Retina (tissue), 1 donor: ENCODE measurements around the gene SMOC1.
A peak's percentile ranks its signal among the peaks of the same experiment; 100 is the strongest.

ENCODE experiments used
- DNase-seq: peaks from one replicate; pipeline ENCODE4 v3.0.0-alpha.2; 2016

SMOC1 gene

DNA sequence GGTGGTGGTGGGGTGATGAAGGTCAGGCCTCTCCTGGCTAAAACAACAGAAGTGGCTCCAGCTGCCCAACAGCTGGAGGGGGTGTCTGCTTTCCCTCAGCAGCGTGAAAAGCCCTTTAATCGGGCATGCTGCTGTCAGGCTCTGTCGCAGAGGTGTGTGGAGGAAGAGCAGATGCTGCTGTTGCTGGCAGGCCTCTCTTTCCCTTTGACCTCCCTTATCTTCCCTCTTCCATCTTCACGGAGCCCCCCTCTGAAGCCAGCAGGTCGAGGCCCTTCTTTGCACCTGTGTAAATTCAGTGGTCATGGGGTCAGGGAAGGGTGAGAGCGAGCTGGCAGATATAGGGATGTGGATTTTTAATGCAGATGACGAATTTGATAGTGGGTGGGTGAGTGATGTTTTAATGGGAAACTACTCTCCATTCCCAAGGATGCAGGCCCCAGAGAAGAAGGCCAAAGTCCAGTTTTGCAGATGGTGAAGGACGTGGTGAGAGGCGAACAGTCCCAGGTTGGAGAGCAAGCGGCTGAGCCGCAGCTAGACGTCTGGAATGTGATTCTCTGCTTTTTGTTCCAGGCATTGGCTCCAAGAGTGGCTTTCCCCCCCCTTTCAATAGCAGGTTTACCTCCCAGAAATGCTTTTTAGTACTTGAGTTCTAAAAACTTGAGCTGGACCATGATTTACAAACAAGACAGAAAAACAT is 64.0 kb downstream of the SMOC1 start:
- no peak for DNase-seq

DNA sequence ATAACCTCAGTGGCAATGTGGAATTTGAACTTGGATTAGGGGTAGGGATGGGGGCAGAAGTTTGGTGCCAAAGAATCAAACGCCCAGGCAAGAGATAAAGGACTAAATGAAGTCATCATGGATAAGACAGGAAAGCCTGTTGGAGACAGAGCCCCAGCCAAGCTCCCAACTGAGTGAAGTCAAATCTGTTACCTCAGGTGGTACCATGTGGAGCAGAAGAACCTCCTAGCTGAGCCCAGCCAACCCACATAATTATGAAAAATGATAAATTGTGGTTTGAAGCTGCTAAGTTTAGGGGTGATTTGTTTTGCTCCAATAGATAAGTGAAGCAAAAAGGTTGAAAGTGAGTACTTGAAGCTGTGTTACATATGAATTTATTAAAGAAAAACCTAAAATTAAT is 66.1 kb downstream of the SMOC1 start:
- DNase-seq, result no peak

DNA sequence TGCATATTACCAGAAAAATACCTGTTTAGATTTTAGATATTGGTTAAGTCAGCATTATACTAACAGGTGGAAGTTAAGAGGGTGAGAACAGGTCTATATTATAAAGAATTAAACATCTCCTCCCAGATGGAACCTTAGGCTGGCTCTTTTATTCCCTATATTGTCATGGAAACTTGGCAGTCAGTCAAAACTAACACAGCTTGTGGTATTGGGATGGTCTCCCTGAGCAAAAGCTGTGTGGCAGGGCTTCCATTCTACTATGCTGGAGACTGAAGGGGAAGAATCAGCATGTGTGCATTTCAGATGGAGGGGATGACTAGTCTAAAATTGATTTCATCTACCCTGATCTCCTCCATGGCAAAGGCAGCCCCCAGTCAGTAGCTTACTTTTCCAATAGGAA is 66.7 kb downstream of the SMOC1 start:
- no peak for DNase-seq

DNA sequence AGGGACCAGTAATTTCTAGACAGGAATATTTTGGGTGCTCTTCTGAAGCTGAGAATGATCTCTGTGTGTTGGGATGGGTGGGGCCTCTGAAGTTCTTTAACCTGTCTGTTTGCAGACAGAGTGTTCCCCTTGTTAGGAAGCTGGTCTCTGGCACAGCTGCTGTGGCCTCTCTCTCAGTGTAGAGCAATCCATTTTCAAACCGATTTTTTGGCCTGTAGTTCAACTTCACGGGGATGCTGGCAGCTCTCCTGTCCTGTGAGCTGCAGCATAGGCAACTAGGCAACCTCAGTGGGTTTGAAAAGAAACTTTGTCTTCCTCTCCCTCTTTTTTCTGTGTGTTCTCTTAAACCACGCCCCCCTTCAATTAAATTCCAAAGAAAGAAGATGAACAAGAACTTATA is 69.1 kb downstream of the SMOC1 start:
- DNase-seq, result no peak

DNA sequence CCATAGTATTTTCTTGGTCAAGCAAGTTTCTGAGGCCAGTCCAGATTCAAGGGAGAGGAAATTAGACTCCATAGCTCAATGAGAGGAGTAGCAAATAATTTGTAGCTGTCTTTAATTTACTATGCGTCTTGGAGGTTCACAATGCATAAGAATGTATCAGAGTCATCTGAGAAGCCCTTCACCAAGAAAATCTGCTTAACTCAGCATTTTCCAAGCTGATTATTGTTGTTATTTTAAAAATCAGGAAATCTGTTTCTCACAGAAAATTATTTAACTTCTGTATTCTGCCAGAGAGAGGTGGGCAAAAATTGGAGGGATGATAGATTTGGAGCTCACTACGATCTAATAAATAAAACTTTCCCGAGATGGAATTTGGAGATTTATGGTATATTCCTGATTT is 72.0 kb downstream of the SMOC1 start:
- DNase-seq, result no peak

DNA sequence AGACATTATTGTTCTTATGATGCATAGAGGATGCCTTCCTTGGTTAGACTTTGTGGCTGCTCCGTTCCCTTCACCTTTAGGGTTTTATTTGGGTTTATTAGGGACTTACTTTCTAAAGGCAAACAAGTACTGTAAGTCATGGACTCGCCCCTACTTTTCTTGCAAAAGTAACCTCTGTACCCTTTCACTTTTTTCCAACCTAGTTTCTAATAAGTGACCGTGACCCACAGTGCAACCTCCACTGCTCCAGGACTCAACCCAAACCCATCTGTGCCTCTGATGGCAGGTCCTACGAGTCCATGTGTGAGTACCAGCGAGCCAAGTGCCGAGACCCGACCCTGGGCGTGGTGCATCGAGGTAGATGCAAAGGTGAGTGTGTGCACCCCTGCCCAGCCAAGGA is 72.7 kb downstream of the SMOC1 start:
- DNase-seq, result no peak

DNA sequence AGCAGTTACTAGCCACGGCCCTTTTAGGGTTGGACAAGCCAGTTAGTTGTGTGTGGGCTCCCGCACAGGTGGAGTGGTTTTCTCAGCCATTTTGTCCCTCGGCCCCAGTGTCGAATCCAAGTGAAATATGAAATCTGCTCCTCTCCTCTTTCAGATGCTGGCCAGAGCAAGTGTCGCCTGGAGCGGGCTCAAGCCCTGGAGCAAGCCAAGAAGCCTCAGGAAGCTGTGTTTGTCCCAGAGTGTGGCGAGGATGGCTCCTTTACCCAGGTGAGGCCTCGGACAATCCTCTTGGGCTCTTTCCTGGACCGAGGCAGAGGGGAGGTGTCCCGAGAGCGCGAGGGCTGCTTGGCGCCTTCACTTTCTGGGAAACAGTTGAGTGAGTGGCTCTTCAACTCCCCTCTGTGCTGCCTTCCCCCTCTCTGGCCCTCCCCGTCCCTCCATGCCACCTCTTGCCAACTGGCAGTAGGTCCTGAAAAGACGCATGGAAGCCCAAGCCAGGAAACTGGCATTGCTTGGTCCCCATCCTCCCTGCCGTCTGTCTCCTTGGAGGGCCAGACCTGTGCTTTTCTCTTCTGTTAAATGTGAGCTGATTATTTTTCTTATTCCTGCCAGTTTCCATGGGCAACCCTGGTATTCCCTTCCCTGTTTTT is 74.2 kb downstream of the SMOC1 start:
- no peak for DNase-seq

DNA sequence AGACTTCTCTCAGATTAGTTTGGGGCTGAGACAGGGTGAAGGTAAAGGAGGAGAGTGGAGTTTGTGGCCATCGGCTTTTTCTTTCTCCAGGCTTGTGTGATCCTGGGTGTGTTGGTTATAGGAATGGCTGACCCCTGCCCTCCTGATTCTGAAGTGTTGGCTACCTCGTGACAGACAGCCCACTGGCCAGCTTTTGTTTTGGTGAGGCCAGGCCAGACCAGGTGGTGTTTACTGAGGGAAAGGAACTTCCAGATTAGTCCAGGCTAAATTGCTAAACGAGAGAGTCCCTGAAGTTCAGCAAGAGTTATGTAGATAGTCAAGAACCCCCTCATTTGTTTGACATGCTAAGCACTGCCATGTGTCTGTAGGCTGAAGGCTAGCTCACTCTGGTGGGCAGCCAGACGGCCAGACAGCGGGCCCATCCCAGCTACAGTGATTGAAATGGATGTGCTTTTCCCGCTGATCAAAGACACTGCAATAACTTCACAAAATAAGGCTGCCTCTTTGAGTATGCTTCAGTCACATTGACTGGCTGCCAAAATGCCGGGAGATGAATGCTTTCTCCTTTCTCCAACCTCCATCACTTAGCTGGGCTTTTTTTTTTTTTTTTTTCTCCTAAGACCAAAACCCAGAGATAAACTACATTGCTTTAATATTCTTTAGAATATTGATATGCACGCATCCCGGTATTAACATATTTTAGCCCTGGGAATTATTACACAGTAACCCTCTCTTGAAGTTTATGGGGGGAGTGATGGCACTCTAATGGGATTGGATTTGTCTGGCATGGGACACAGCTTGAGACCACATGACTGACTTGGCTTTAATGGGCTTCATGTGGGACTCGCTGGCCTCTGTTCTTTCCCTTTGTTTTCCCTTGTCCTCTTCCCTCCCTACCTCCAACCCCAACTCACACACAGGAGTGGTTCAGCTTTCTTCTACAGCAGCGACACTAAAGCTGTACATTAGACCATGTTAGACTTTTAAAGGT is 76.9 kb downstream of the SMOC1 start:
- DNase-seq, result no peak

DNA sequence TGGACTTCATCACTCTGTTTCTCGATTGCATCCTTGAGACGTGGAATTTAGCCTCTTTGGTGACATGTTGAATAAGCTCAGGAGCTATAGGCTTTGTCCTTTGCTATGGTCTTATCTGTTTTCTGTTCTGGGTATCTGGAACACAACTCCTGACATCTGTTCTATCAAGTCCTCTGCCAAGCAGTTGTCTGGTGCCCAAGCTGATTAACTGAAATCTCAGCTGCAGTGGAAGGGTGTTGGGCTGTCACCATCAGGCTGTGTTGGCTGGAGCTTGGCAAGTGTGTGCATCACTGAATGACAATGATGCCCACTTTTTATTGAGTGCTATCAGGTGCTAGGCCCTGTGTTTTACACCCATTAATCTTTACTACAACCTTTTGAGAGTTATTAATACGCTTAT is 77.8 kb downstream of the SMOC1 start:
- DNase-seq, result no peak

DNA sequence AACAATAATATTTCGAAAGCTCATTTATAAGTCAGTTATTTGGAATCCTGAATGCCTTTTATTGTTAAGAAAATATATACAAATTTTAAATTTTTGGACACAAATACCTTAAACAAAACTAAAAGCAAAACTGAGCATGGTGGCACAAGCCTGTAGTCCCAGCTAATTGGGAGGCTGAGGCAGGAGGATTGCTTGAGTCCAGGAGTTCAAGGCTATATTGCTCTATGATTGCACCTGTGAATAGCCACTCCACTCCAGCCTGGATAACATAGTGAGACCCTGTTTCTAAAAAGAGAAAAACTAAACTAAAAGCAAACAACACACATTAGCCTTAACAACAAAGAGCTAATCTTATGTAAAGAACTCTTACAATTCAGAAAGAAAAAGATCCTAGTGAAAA is 78.8 kb downstream of the SMOC1 start:
- DNase-seq, result no peak

DNA sequence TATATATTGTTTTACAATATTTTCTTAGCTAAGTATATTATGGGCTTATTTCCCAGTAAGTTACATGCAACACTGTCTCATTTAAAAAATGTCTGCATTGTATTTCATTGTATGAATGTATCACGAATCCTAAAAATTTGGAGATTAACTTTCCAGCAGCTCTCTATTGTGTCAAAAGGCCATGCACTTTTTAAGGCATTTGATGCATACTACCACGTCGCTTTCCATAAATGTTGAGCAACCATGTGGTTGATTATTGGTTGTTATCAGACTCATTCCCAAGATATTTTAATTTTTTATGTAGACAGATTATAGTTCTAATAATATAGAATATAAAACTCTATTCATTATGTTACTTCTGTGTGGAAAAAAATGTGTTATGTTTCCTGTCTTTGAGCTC is 79.9 kb downstream of the SMOC1 start:
- DNase-seq, result no peak

DNA sequence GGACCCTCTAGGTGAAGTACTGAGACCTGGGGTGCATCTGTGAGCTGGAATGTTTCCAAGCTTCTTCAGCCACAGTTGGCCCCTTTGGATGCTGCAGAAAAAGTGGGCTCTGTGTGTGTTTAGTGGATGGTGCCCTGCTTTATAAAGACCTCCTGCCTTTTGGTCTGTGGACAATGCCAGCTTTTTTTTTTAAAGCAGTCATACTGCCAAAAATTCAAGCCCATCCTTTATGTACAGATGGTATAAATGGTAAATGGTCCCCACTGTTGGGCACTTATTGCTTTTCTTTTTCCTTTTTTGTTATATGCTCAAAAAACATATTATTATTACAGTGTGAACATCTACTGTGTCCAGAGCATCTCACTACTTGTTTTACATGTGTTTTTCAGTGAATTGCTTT is 81.1 kb downstream of the SMOC1 start:
- no peak for DNase-seq

DNA sequence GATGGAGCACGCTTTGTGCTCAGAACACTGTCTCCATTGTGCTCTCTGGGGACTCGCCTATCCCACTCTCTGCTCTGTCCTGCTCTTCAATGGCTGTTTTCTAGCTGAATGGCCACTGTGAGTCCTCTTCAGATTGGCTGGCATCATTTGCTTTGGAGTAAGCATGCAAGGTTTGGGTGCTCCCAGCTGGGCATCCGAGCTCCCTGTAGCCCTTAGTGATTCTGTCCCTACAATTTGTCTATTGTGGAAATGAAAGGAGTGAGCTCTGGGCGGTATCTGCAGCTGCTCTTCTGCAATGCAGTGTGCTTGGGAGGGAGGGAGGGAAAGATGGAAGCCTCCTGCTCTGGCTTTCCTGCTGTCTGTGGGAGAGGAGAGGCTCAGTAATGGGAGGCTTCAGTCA is 84.8 kb downstream of the SMOC1 start:
- DNase-seq, result peak; percentile 10

DNA sequence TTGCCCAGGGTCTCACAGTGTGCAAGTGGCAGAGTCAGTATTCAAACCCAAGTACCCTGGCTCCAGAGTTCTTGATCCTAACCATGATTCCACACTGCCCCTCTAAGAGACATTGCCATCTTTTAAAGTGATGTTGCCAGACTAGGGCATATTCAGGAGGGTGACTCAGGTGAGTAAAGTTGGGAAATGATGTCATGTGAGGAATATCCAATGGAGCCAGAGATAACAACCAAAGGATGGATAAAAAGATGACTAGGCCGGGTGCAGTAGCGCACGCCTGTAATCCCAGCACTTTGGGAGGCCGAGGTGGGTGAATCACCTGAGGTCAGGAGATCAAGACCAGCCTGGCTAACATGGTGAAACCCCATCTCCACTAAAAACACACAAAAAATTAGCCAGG is 85.6 kb downstream of the SMOC1 start:
- DNase-seq, result no peak

DNA sequence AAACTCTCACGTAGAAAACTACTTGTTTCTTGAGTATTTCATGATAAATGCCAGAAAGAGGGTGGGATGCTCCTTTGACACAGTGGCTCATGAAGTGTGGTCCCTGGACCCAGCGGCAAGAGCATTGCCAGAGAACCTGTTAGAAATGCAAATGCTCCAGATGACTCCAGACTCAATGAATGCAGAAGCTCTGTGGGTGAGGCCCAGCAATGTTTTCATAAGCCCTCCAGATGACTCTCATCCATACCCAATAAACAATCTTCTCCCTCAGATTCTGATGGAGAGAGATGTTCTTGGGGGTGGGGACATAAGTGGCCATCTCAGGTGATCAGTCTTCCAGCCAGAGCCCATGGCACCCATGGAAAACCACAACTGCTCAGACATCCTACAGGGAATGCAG is 88.9 kb downstream of the SMOC1 start:
- DNase-seq, result no peak

DNA sequence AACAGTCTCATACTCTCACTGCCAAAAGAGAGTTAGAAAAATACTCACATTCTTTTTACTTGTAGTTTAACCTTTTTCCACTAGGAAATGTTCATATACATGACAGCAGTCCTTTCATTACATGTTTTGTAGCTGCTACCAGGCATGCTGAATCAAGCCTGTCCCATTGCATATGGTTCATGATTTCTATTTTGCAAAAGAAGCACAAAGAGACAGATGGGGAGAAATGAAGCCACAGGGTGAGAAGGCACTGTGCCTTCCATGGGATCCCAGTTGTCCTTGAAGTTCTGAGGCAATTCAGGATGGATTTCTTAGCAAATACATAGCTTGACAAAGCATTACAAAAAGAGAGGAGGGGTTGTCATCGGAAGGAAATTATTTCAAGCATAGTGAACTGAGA is 89.5 kb downstream of the SMOC1 start:
- DNase-seq, result no peak

DNA sequence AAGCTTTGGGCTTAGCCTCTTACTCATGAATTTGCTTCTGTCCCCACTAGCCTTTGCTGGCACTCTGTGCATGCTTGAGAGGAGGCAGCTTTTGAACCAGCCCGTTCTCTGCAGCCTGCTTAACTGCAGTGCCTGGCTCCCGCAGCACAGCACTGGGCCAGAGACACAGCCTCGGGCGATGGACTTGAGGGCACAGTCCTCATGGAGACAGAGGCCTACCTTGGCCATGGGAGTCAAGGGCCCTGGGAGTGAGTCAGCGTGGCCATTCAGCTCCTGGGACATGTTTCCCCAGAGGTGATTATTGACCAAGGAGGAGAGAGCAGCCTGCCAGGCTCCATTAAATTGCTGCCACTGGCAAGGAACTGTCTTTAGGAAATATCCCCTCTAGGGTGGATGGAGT is 93.5 kb downstream of the SMOC1 start:
- DNase-seq, result no peak

DNA sequence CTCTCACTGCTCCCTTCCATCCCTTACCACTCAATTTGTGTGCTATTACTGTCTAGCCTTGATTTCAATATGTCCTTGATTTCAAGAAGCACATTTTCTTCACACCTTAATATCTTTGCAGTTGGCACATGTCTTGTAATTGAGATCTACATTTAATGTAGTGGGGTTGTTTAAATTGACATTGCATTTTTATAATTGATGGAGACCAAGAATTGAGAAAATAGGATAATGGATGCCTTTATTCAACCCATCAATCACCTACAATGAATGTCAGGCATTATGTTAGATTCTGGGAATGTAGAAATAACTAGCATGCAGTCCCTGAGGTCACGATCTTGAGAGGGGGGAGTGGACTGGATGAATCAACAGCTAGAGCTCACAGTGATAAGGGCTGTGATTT is 94.6 kb downstream of the SMOC1 start:
- DNase-seq, result no peak

DNA sequence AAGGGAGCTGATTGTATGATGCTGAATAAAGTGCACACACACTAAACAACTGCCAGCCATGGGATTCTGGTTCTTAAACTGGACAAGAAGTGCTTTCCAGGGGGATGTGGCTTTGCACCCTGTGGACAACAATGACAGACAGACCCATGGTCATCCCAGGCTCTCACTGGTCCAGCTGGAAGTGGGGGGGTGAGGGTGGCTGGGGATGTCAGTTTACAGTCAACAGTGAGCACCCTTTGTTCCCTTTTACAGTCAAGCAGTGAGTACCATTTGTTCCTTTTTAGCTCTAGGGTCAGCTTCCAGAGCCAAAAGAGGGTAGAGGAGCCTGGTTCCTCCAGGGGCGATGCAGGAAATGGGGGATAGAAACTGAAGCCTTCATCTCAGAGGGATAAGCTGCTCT is 100.7 kb downstream of the SMOC1 start:
- no peak for DNase-seq

DNA sequence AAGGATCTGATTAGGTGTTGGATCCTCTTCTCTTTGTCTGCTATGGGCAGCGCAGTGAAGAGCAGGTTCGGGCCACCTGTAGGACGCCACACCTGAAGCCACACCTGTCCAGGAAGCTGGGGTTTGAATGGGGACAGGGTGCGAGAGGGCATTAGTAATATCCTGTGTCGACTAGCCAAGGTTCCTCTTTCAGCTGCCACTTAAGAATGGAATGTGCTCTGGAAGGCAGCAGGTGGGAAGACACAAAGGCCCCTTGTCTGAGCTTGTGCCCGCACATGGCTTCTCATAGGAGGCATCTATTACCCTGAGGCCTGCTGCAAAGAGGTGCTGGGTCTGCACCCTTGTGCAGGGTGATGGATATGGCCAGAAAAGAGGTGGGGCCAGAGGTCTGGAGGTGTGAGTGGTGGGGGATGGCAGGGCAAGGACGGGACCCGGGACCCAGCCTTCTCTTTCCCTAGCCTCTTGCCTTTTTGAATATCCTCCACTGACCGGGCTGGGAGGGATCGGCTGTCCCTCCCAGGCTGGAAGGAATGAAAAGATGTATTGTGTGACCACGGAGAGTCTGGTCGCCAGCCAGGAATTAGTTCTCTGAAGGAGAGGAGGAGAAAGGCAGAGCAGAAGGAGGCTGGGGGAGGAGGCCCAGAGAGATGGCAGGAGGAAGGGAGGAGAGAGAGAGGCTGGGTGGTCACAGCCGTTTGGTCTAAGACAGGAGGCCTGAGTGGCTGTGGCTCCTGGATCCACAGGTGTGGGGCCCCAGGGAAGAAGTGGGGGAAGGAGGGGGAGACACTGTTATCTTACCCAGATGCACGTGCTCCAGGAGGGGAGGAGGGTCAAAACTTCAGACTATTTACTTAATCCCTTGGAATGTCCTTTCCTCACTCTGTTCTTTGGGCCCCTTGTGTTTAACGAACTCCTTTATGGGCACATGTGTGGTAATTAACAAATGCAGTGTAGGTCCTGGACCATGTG is 101.5 kb downstream of the SMOC1 start:
- no peak for DNase-seq

DNA sequence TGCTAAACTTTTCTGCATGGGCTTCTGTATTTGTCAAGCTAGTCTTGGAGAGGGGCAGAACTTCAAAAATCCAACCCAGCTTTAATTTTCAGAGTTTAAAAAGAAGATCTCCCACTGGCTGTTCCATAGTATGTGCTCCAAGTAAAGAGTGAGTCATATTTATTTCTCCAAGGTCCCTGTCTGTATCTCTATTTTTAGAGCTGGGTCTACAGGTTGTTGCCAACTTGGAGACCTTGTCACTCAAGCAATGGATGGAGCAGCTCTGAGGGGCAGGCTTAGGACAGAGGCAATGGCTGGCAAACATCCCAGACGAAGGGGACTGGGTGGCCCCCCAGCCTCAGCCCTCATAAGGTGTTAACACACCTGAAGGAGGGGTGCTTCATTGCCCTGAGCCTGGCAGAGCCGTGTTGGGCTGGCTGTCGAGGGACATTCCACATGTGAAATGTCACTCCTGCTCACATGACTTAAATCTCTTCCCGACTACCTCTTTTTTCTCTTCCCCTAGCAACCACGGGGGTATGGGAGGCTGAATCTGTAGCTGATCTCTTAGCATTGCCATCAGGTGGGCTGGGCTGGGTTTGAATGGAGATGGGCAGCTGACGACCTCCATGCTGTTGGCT is 103.1 kb downstream of the SMOC1 start:
- DNase-seq, result no peak

DNA sequence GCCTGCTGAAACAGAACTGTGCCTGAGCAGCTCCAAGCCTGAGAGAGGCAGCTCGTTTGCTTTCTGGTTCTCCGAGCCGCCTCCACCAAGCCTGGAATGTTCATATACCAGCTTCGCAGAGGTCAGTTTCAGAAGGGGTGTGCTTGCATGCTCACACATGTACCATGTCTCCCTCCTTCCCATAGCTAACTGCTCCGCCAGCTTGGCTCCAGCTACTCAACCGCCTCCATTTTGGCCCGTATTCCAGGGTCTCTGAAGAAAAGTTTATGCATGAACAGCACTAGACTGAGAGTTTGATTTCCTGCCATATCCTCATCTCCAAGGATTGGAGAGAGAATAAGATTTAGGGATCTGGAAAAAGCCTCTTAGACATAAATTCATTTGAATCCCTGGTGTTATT is 103.7 kb downstream of the SMOC1 start:
- DNase-seq, result no peak
